Amygdala (tissue), 56 donors: ENCODE data around the gene CADM4.
"Not testable (repeated sequence)": the region's sequence is repeated elsewhere in the genome, so short reads cannot be mapped to it uniquely, and the experiment has no call there.

Source experiments
- DNase-seq, 56 donors: peaks; one replicate each; lab custom pipeline; 2025; lab: John Stamatoyannopoulos, UW

Gene CADM4

GRCh38 chr19:43639519-43640423 lies at the start of gene CADM4:
CADM4 (minus strand) TSS chr19:43639850; CDS start chr19:43639790, 60 bp downstream.
- DNase-seq: peak in 35 of 56 donors; percentile 10 to 83 (median 38)

GRCh38 chr19:43688059-43688701 lies 48.5 kb upstream of the CADM4 start:
- no peak for DNase-seq

- peak in 27 of 56 donors; percentile 6 to 78 (median 26) for DNase-seq
Measured at GRCh38 chr19:43687660-43687997, 48.0 kb upstream of the CADM4 start.

- DNase-seq: no peak
Measured at GRCh38 chr19:43684326-43684725, 44.7 kb upstream of the CADM4 start.

- DNase-seq: no peak
Measured at GRCh38 chr19:43683905-43684304, 44.3 kb upstream of the CADM4 start.

GRCh38 chr19:43682824-43683661 lies 43.4 kb upstream of the CADM4 start:
- DNase-seq: no peak

GRCh38 chr19:43682269-43682668 lies 42.6 kb upstream of the CADM4 start:
- DNase-seq: not testable (repeated sequence)

- DNase-seq: no peak
Measured at GRCh38 chr19:43681821-43682220, 42.2 kb upstream of the CADM4 start.

GRCh38 chr19:43678512-43679261 lies 39.0 kb upstream of the CADM4 start:
- no peak for DNase-seq

- no peak for DNase-seq
Measured at GRCh38 chr19:43675906-43676305, 36.3 kb upstream of the CADM4 start.

- DNase-seq: no peak
Measured at GRCh38 chr19:43675269-43675879, 35.7 kb upstream of the CADM4 start.

- DNase-seq: no peak
Measured at GRCh38 chr19:43674596-43674995, 34.9 kb upstream of the CADM4 start.

GRCh38 chr19:43674183-43674582 lies 34.5 kb upstream of the CADM4 start:
- no peak for DNase-seq

- DNase-seq: no peak
Measured at GRCh38 chr19:43673637-43674036, 34.0 kb upstream of the CADM4 start.

GRCh38 chr19:43672061-43672679 lies 32.5 kb upstream of the CADM4 start:
- DNase-seq: no peak

GRCh38 chr19:43668406-43669109 lies 28.9 kb upstream of the CADM4 start:
- peak; percentile 81 to 100 (median 96) for DNase-seq

- peak in 2 of 56 donors; percentile 43 to 89 for DNase-seq
Measured at GRCh38 chr19:43667876-43668405, 28.3 kb upstream of the CADM4 start.

- DNase-seq: no peak
Measured at GRCh38 chr19:43667126-43667875, 27.7 kb upstream of the CADM4 start.
